OCI-LY1 (cell line): Measurements from ENCODE around the gene C22orf31.
A peak's percentile ranks its signal among the peaks of the same experiment; 100 is the strongest.

Experiments
- H2AFZ ChIP-seq: fragments of 200-600 bp; sonication (generic), shearing (Covaris generic); 2 replicates; pipeline ENCODE4 v1.6.0; 2014; ENCODE audit warnings: antibody characterized with exemption, mild to moderate bottlenecking, low read length
- H3F3A ChIP-seq: fragments of 200-600 bp; sonication (generic), shearing (Covaris generic); 2 replicates; pipeline ENCODE4 v1.6.0; 2014; ENCODE audit warnings: mild to moderate bottlenecking, antibody characterized with exemption, low read length, moderate library complexity; ENCODE audit not compliant: insufficient read depth
- H3K27ac ChIP-seq: fragments of 200-600 bp; sonication (generic); 2 replicates; pipeline ENCODE4 v1.5.1; 2014; ENCODE audit warnings: low read length, mixed run types, mild to moderate bottlenecking, low read depth; ENCODE audit not compliant: poor library complexity, severe bottlenecking
- H3K27me3 ChIP-seq: fragments of 200-600 bp; sonication (generic); 2 replicates; pipeline ENCODE4 v1.6.0; 2014; ENCODE audit warnings: antibody characterized with exemption, mild to moderate bottlenecking, low read length, moderate library complexity; ENCODE audit not compliant: insufficient read depth
- H3K36me3 ChIP-seq: fragments of 200-600 bp; sonication (generic); 2 replicates; pipeline ENCODE4 v1.6.1; 2014; ENCODE audit warnings: mild to moderate bottlenecking, antibody characterized with exemption, low read length, moderate library complexity, mixed read lengths; ENCODE audit not compliant: insufficient read depth
- H3K4me1 ChIP-seq: fragments of 200-600 bp; sonication (generic); 2 replicates; pipeline ENCODE4 v1.5.1; 2014; ENCODE audit warnings: mild to moderate bottlenecking, low read length, moderate library complexity; ENCODE audit not compliant: insufficient read depth, severe bottlenecking
- H3K4me2 ChIP-seq: fragments of 200-600 bp; sonication (generic), shearing (Covaris generic); 2 replicates; pipeline ENCODE4 v1.6.1; 2014; ENCODE audit warnings: low read length
- H3K4me3 ChIP-seq: fragments of 200-600 bp; sonication (generic); 2 replicates; pipeline ENCODE4 v1.5.1; 2014; ENCODE audit warnings: low read length, low read depth, mild to moderate bottlenecking, mixed read lengths; ENCODE audit not compliant: poor library complexity, severe bottlenecking
- H3K79me2 ChIP-seq: fragments of 200-600 bp; shearing (Covaris generic); 2 replicates; pipeline ENCODE4 v1.6.1; 2016; ENCODE audit warnings: mixed run types, low read length, mixed read lengths; ENCODE audit not compliant: insufficient read depth
- H3K9ac ChIP-seq: fragments of 200-600 bp; sonication (generic), shearing (Covaris generic); 2 replicates; pipeline ENCODE4 v1.6.1; 2014; ENCODE audit warnings: mild to moderate bottlenecking, low read length, mixed read lengths
- H3K9me2 ChIP-seq: fragments of 200-600 bp; sonication (generic), shearing (Covaris generic); 2 replicates; pipeline ENCODE4 v1.6.1; 2014; ENCODE audit warnings: low read depth, mild to moderate bottlenecking, low read length, mixed read lengths
- H3K9me3 ChIP-seq: fragments of 200-600 bp; shearing (Covaris generic); 2 replicates; pipeline ENCODE4 v1.6.1; 2014; ENCODE audit warnings: low read length, mixed read lengths
- H4K20me1 ChIP-seq: fragments of 200-600 bp; sonication (generic), shearing (Covaris generic); 2 replicates; pipeline ENCODE4 v1.6.0; 2016; ENCODE audit warnings: mild to moderate bottlenecking, low read length; ENCODE audit not compliant: insufficient read depth
- CTCF ChIP-seq: fragments of 200-600 bp; sonication (generic), shearing (Covaris generic); IDR thresholded peaks from 2 replicates; pipeline ENCODE4 v1.5.1; 2017; ENCODE audit warnings: mild to moderate bottlenecking, antibody characterized with exemption, low read length, moderate library complexity, mixed read lengths
- EZH2 ChIP-seq: fragments of 200-600 bp; sonication (generic), shearing (Covaris generic); IDR thresholded peaks from 2 replicates; pipeline ENCODE4 v1.8.0; 2017; ENCODE audit warnings: borderline replicate concordance, mixed run types, mild to moderate bottlenecking, antibody characterized with exemption, low read length, moderate library complexity, mixed read lengths

Gene C22orf31

DNA sequence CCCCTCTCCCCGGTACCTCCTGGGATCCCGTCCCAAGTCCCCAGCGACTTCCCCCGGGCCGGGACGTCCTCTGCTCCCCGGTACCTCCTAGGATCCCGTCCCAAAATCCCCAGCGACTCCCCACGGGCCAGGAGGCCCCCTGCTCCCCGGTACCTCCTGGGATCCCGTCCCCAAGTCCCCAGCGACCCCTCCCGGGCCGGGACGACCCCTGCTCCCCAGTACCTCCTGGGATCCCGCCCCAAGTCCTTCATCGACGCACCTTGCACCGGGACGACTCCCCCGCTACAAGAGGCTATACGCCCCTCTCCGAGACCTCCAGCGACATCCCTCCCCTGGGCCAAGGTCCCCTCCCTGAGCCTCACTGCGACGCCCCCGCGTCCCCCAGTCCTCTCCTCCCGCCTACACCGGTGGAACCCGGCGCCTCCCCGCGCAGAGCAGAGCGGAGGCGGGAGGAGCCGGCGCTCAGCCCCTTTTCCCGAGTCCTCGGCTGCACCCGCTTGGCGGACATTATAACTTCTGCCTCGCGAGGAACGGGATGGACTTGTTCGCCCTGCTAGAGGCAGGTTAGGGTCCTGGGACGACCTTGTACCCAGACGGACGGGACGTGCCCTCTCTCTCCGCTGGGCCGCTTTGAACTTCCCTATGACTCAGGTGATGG is 12.1 kb upstream of the C22orf31 start:
- H2AFZ ChIP-seq = no peak overlapping the region
- H3K27ac ChIP-seq = no peak overlapping the region

GRCh38 chr22:29072979-29073617 is 11.5 kb upstream of the C22orf31 start, which contains the start of gene KREMEN1:
Gene KREMEN1, plus strand, starts transcription at chr22:29073035. Its CDS starts 96 bp downstream, at chr22:29073131.
- Histone ChIP-seq H3K9ac (no peak within 1 kb of the TSS), H3K4me2 (peak within 1 kb of the TSS; percentile 44), H3K4me3 (peak within 1 kb of the TSS; percentile 45), H3K79me2 (no peaks in the 10 kb centered on the region), H3F3A (no peaks in the 10 kb centered on the region), H3K9me3 (no peaks in the 10 kb centered on the region), H2AFZ (no peak within 1 kb of the TSS), H4K20me1 (no peaks in the 10 kb centered on the region), H3K27me3 (no peaks in the 10 kb centered on the region; the same call in 1 of the 2 replicates), H3K9me2 (no peaks in the 10 kb centered on the region), H3K27ac (no peak within 1 kb of the TSS), H3K36me3 (no peaks in the 10 kb centered on the region), H3K4me1 (peaks cover 19% of the 10 kb centered on the region)
- no peak for TF ChIP-seq CTCF
- no peak for TF ChIP-seq EZH2

More for the DNA sequence above, 12.1 kb upstream of the C22orf31 start:
- no peak overlapping the region for H3K9ac ChIP-seq
- peaks cover 26% of the 10 kb centered on the region for H3K4me1 ChIP-seq
- H3K9me2 ChIP-seq = no peaks in the 10 kb centered on the region
- H3F3A ChIP-seq = no peaks in the 10 kb centered on the region
- H3K36me3 ChIP-seq = no peaks in the 10 kb centered on the region
- H3K9me3 ChIP-seq = no peaks in the 10 kb centered on the region
- no peak for TF ChIP-seq CTCF
- no peak for TF ChIP-seq EZH2
- no peaks in the 10 kb centered on the region; the same call in 1 of the 2 replicates for H3K27me3 ChIP-seq
- peak overlapping the region; percentile 45 for H3K4me3 ChIP-seq
- no peaks in the 10 kb centered on the region for H4K20me1 ChIP-seq
- H3K4me2 ChIP-seq = peak overlapping the region; percentile 44; the same call in 1 of the 2 replicates
- no peaks in the 10 kb centered on the region for H3K79me2 ChIP-seq

DNA sequence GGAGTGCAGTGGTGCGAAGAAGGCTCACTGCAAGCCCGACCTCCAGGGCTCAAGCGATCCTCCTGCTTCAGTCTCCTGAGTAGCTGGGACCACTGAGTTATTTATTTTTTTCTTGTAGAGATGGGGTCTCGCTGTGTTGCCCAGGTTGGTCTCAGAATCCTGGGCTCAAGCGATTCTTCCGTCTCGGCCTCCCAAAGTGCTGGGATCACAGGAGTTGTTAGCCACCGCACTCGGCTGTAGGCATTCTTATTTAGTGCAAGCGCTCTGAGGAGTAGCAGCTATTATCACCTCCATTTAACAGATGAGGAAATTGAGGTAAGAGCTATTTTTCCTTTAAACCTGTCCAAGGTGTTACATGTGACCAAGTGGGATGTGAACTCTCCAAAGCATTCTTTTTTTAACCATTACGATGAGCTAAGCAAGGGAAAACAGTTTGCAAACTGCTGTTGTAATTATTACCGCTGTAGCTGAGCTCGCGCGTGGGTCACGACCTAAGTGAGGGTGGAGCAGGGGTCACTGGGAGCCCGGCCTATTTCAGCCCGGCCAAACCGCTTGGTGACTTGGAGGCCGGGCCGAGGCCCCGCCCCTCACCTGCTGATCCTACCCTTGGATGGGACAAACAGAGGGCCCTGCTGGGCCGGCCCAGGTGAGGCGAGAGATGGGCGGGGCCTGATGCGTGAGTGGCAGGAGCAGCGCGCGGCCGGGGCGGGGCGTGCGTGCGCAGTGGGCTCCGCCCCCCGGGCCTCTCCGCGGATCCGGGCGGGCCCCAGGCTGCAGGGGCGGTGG is 10.8 kb upstream of the C22orf31 start:
- Histone ChIP-seq H3K4me2 (peak overlapping the region; percentile 5; the same call in 1 of the 2 replicates), H3K9me2 (no peaks in the 10 kb centered on the region), H3F3A (no peaks in the 10 kb centered on the region), H3K4me3 (no peak overlapping the region), H3K27me3 (no peaks in the 10 kb centered on the region; the same call in 1 of the 2 replicates), H3K27ac (no peak overlapping the region), H3K9me3 (no peaks in the 10 kb centered on the region), H3K36me3 (no peaks in the 10 kb centered on the region), H3K9ac (no peak overlapping the region), H2AFZ (no peak overlapping the region), H3K79me2 (no peaks in the 10 kb centered on the region), H3K4me1 (peaks cover 14% of the 10 kb centered on the region), H4K20me1 (no peaks in the 10 kb centered on the region)
- TF ChIP-seq CTCF (no peak), EZH2 (no peak)
